IMR-90 (cell line): ENCODE measurements around the gene OGFOD2. TPM values are rescaled to one million over a fixed set of nuclear protein-coding genes. Genes with fewer than 3 reads are reported as not detected.

ENCODE experiments used
- ATAC-seq: fragments of 200-7000 bp; cut with Tn5 transposase; 2 replicates; pipeline ENCODE4 v1.9.1; 2020; ENCODE audit warnings: low read depth, mild to moderate bottlenecking, moderate library complexity
- BruUV-seq: library from RNA; stranded (reverse); fragments of 400-500 nt; replicated peaks from 2 replicates; lab custom pipeline; 2021; lab: Mats Ljungman, UMichigan
- CTCF ChIA-PET: fragments of 300-600 bp; formaldehyde crosslinking; extraction: SDS; loops from one replicate; lab custom pipeline; 2021; ENCODE audit warnings: antibody characterized with exemption; lab: Yijun Ruan, JAX
- POLR2A ChIA-PET: fragments of 300-600 bp; sonication (Branson Sonifier 250); formaldehyde crosslinking; loops from one replicate; lab custom pipeline; 2022; ENCODE audit warnings: antibody characterized with exemption; ENCODE audit not compliant: unreplicated experiment; lab: Charles Lee
- DNase-seq: peaks from one replicate; pipeline ENCODE4 v3.0.0; 2013
- H2AFZ ChIP-seq: replicated peaks from 2 replicates; pipeline ENCODE3; 2013; ENCODE audit warnings: low read length, mild to moderate bottlenecking; ENCODE audit not compliant: poor library complexity
- H2AK5ac ChIP-seq: 2 replicates; pipeline ENCODE4 v1.6.1; 2013; ENCODE audit warnings: low read depth, low read length, inconsistent platforms
- H2AK9ac ChIP-seq: replicated peaks from 2 replicates; pipeline ENCODE3; 2013; ENCODE audit warnings: mild to moderate bottlenecking, low read depth, low read length, moderate library complexity; ENCODE audit not compliant: poor library complexity
- H2BK120ac ChIP-seq: 2 replicates; pipeline ENCODE4 v1.6.1; 2013; ENCODE audit warnings: low read depth, low read length, inconsistent platforms
- H2BK15ac ChIP-seq: 3 replicates; pipeline ENCODE4 v1.6.1; 2013; ENCODE audit warnings: low read depth, low read length, inconsistent platforms
- H2BK20ac ChIP-seq: 2 replicates; pipeline ENCODE4 v1.6.1; 2013; ENCODE audit warnings: low read depth, mild to moderate bottlenecking, inconsistent platforms, low read length, moderate library complexity
- H2BK5ac ChIP-seq: 2 replicates; pipeline ENCODE4 v1.6.1; 2013; ENCODE audit warnings: mild to moderate bottlenecking, low read depth, low read length, inconsistent platforms; ENCODE audit not compliant: poor library complexity, severe bottlenecking
- H3K14ac ChIP-seq: replicated peaks from 2 replicates; pipeline ENCODE4 v1.6.1; 2013; ENCODE audit warnings: low read depth, low read length, inconsistent platforms
- H3K18ac ChIP-seq: 2 replicates; pipeline ENCODE4 v1.6.1; 2013; ENCODE audit warnings: low read depth, low read length, control low read depth
- H3K23ac ChIP-seq: 2 replicates; pipeline ENCODE4 v1.6.1; 2013; ENCODE audit warnings: low read depth, low read length, inconsistent platforms
- H3K27ac ChIP-seq: 2 replicates; pipeline ENCODE4 v1.5.1; 2013; ENCODE audit warnings: mild to moderate bottlenecking, control low read depth, low read length; ENCODE audit not compliant: insufficient read depth
- H3K27me3 ChIP-seq: 2 replicates; pipeline ENCODE4 v1.6.1; 2013; ENCODE audit warnings: low read length; ENCODE audit not compliant: control insufficient read depth, insufficient read depth
- H3K36me3 ChIP-seq: 2 replicates; pipeline ENCODE4 v1.6.1; 2013; ENCODE audit warnings: low read length, mixed read lengths; ENCODE audit not compliant: control insufficient read depth, insufficient read depth
- H3K4ac ChIP-seq: 2 replicates; pipeline ENCODE4 v1.6.1; 2013; ENCODE audit warnings: low read depth, low read length, inconsistent platforms
- H3K4me1 ChIP-seq: 2 replicates; pipeline ENCODE4 v1.6.1; 2013; ENCODE audit warnings: low read length, mixed read lengths; ENCODE audit not compliant: control insufficient read depth, insufficient read depth
- H3K4me2 ChIP-seq: 2 replicates; pipeline ENCODE4 v1.6.1; 2013; ENCODE audit warnings: low read depth, mild to moderate bottlenecking, control low read depth, low read length, moderate library complexity
- H3K4me3 ChIP-seq: 2 replicates; pipeline ENCODE4 v1.5.1; 2013; ENCODE audit warnings: low read depth, mild to moderate bottlenecking, control low read depth, low read length, moderate library complexity; ENCODE audit not compliant: insufficient read depth
- H3K56ac ChIP-seq: 2 replicates; pipeline ENCODE4 v1.6.1; 2013; ENCODE audit warnings: low read length, inconsistent platforms; ENCODE audit not compliant: insufficient read depth; ENCODE audit errors: extremely low read depth
- H3K79me1 ChIP-seq, 2 experiments: 2 replicates each; pipeline ENCODE4 v1.6.1; 2013; ENCODE audit warnings: low read length in 2 of 2, inconsistent platforms in 1 of 2, low read depth in 1 of 2
- H3K9ac ChIP-seq: 2 replicates; pipeline ENCODE4 v1.6.1; 2013; ENCODE audit warnings: low read depth, low read length, control low read depth
- H3K9me1 ChIP-seq: 2 replicates; pipeline ENCODE4 v1.6.1; 2013; ENCODE audit warnings: low read length, inconsistent platforms; ENCODE audit not compliant: insufficient read depth
- H3K9me3 ChIP-seq: 2 replicates; pipeline ENCODE4 v1.6.1; 2013; ENCODE audit warnings: low read length; ENCODE audit not compliant: control insufficient read depth, insufficient read depth
- H4K20me1 ChIP-seq: 2 replicates; pipeline ENCODE4 v1.6.1; 2013; ENCODE audit warnings: low read length, inconsistent platforms; ENCODE audit not compliant: insufficient read depth
- H4K5ac ChIP-seq: 2 replicates; pipeline ENCODE4 v1.6.1; 2013; ENCODE audit warnings: mild to moderate bottlenecking, low read depth, low read length, control low read depth
- H4K8ac ChIP-seq, 2 experiments: 2 replicates each; pipeline ENCODE4 v1.6.1; 2013; ENCODE audit warnings: low read depth in 2 of 2, low read length in 2 of 2, control low read depth in 1 of 2, inconsistent platforms in 1 of 2
- H4K91ac ChIP-seq: 2 replicates; pipeline ENCODE4 v1.6.1; 2013; ENCODE audit warnings: low read depth, low read length, inconsistent platforms; ENCODE audit not compliant: insufficient read depth
- CEBPB ChIP-seq: IDR thresholded peaks from 2 replicates; pipeline ENCODE4 v1.6.1; 2012; ENCODE audit warnings: low read depth, low read length, improper control_type of control experiment
- FOS ChIP-seq: fragments of 150-350 bp; IDR thresholded peaks from 2 replicates; pipeline ENCODE4 v1.6.1; 2016; ENCODE audit warnings: low read depth, low read length
- MAZ ChIP-seq: IDR thresholded peaks from 2 replicates; pipeline ENCODE4 v1.6.1; 2012; ENCODE audit warnings: low read depth, mild to moderate bottlenecking, low read length, improper control_type of control experiment, moderate library complexity, borderline replicate concordance
- MXI1 ChIP-seq: IDR thresholded peaks from 2 replicates; pipeline ENCODE4 v1.6.1; 2012; ENCODE audit warnings: low read depth, mild to moderate bottlenecking, low read length, moderate library complexity, borderline replicate concordance
- POLR2A ChIP-seq: IDR thresholded peaks from 2 replicates; pipeline ENCODE4 v1.6.1; 2012; ENCODE audit warnings: mild to moderate bottlenecking, low read depth, low read length
- RAD21 ChIP-seq: IDR thresholded peaks from 2 replicates; pipeline ENCODE4 v1.6.1; 2012; ENCODE audit warnings: low read length, improper control_type of control experiment
- RFX5 ChIP-seq: IDR thresholded peaks from 2 replicates; pipeline ENCODE4 v1.8.0; 2012; ENCODE audit warnings: low read depth, mild to moderate bottlenecking, low read length, moderate library complexity
- WGBS, 2 experiments: methylation state at CpG; one replicate each; pipeline versions ENCODE4 v1.1.5 to v1.1.7; 2013; ENCODE audit warnings: missing lambda C conversion rate in 2 of 2; ENCODE audit not compliant: insufficient read length in 1 of 2; ENCODE audit errors: extremely low coverage in 2 of 2; 5-methylcytosine and 5-hydroxymethylcytosine counted together
- dilution Hi-C: fragments of 300-500 bp; cut with HindIII; formaldehyde crosslinking; loops from one replicate; pipeline ENCODE4 v1.14.3; 2018; ENCODE audit warnings: low sequenced_read_pairs; ENCODE audit not compliant: unreplicated experiment
- in situ Hi-C: fragments of 300-500 bp; cut with MboI; formaldehyde crosslinking; loops from 3 replicates; pipeline ENCODE4 v1.14.3; 2019; ENCODE audit warnings: low sequenced_read_pairs, inconsistent platforms, mixed read lengths
- intact Hi-C: fragments of 100-400 bp; cut with micrococcal nuclease; formaldehyde crosslinking; loops from 2 replicates; pipeline ENCODE4 v1.10.0; 2022
- polyA plus RNA-seq, 3 experiments: library from polyadenylated mRNA; depleted of rRNA; stranded (reverse); fragments of >200 nt; gene quantifications; 2 replicates each; pipeline ENCODE4 v1.2.3, GENCODE V29; 2012; ENCODE audit warnings: low replicate concordance in 1 of 3
- total RNA-seq: library from RNA; depleted of rRNA; stranded (reverse); fragments of >200 nt; gene quantifications from 2 replicates; pipeline ENCODE4 v1.2.3, GENCODE V29; 2012
- TF ChIP-seq, protein P1 (sequence below): conservative IDR thresholded peaks from 2 replicates; pipeline ENCODE4 v1.5.1; 2012; ENCODE audit warnings: mild to moderate bottlenecking, low read depth, low read length, improper control_type of control experiment
- TF ChIP-seq, protein P2 (sequence below): fragments of 150-350 bp; IDR thresholded peaks from 2 replicates; pipeline ENCODE4 v1.6.1; 2016; ENCODE audit warnings: low read depth, mild to moderate bottlenecking, low read length, moderate library complexity, borderline replicate concordance

OGFOD2 gene
- total and polyA plus RNA-seq, 2 of the 4 experiments (the other 2 are of a cell fraction): 4.3 to 18.2 TPM

DNA sequence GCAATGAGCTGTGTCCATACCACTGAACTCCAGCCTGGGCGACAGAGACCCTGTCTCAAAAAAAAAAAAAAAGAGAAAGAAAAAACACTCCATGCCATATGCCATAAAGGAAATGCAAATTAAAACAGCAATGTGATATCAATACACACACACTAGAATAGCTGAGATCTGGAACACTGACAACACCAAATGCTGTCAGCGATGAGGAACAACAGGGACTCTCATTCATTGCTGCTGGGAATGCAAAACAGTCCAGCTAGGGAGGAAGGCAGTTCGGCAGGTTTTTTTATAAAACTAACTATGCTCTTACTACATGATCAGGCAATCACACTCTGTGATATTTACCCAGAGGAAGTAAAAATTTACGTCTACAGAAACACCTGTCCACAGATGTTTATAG, 5.4 kb upstream of the OGFOD2 start:
- Histone ChIP-seq H4K5ac (no peak overlapping the region), H2BK120ac (no peak overlapping the region), H3K36me3 (no peaks in the 10 kb centered on the region), H2BK15ac (no peak overlapping the region), H2AK9ac (no peak overlapping the region), H2BK5ac (no peak overlapping the region), H3K27me3 (no peaks in the 10 kb centered on the region), H3K4me3 (no peak overlapping the region), H3K56ac (no peak overlapping the region), H4K91ac (no peak overlapping the region), H3K9me3 (no peaks in the 10 kb centered on the region), H3K27ac (no peak overlapping the region), H4K20me1 (no peaks in the 10 kb centered on the region; the same call in none of the 2 replicates), H3K4me1 (peaks cover 3% of the 10 kb centered on the region; the same call in 1 of the 2 replicates), H3K79me1 (peaks cover 0 to 22% of the 10 kb centered on the region in 2 experiments; a peak in 3 of 4 replicates), H3K23ac (no peak overlapping the region), H4K8ac (no peak overlapping the region), H2BK20ac (no peak overlapping the region), H2AK5ac (no peak overlapping the region), H3K18ac (no peak overlapping the region), H3K9ac (no peak overlapping the region), H3K4ac (no peak overlapping the region), H3K4me2 (no peak overlapping the region), H3K14ac (no peak overlapping the region), H2AFZ (no peak overlapping the region), H3K9me1 (no peaks in the 10 kb centered on the region)
- CTCF ChIA-PET: interaction anchor here (0.6 kb wide), 1 partner anchor 269 kb away, joined by 3 read pairs; no protein-coding TSS in a partner anchor
- intact Hi-C loops: loop anchor here (10.0 kb wide), 1 partner anchor 415 kb away; the partner anchor contains the start of gene KMT5A
- WGBS, 2 experiments: no CpG with 5 or more reads among the region's 4 CpGs
- POLR2A ChIA-PET: interaction anchor here (0.6 kb wide), 1 partner anchor 539 kb away, joined by 3 read pairs; no protein-coding TSS in a partner anchor
- ATAC-seq: no peak
- BruUV-seq: no TSS peak
- in situ Hi-C loops: loop anchor here (5.0 to 25.0 kb wide), 2 partner anchors 263 to 332 kb away; partner anchors contain the start of genes MPHOSPH9 and MTRFR
- dilution Hi-C loops: no loop called here
- TF ChIP-seq, protein P1, sequence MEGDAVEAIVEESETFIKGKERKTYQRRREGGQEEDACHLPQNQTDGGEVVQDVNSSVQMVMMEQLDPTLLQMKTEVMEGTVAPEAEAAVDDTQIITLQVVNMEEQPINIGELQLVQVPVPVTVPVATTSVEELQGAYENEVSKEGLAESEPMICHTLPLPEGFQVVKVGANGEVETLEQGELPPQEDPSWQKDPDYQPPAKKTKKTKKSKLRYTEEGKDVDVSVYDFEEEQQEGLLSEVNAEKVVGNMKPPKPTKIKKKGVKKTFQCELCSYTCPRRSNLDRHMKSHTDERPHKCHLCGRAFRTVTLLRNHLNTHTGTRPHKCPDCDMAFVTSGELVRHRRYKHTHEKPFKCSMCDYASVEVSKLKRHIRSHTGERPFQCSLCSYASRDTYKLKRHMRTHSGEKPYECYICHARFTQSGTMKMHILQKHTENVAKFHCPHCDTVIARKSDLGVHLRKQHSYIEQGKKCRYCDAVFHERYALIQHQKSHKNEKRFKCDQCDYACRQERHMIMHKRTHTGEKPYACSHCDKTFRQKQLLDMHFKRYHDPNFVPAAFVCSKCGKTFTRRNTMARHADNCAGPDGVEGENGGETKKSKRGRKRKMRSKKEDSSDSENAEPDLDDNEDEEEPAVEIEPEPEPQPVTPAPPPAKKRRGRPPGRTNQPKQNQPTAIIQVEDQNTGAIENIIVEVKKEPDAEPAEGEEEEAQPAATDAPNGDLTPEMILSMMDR: no peak
- no peak for TF ChIP-seq MXI1
- no peak for TF ChIP-seq RFX5
- no peak for TF ChIP-seq CEBPB
- TF ChIP-seq POLR2A: no peak
- no peak for TF ChIP-seq FOS
- TF ChIP-seq, protein P2, sequence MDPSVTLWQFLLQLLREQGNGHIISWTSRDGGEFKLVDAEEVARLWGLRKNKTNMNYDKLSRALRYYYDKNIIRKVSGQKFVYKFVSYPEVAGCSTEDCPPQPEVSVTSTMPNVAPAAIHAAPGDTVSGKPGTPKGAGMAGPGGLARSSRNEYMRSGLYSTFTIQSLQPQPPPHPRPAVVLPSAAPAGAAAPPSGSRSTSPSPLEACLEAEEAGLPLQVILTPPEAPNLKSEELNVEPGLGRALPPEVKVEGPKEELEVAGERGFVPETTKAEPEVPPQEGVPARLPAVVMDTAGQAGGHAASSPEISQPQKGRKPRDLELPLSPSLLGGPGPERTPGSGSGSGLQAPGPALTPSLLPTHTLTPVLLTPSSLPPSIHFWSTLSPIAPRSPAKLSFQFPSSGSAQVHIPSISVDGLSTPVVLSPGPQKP: no peak
- no peak for TF ChIP-seq MAZ
- TF ChIP-seq RAD21: no peak
- DNase-seq: no peak
